NCI-H1694 (cell line): ENCODE data around the gene ASCC2.
A peak's percentile ranks its signal among the peaks of the same experiment; 100 is the strongest.

ENCODE experiments used
- DNase-seq: peaks from one replicate; lab custom pipeline; 2025; lab: John Stamatoyannopoulos, UW

The ASCC2 gene

GRCh38 chr22:29786031-29786430, 52.0 kb downstream of the ASCC2 start:
- DNase-seq, result no peak

GRCh38 chr22:29784451-29785361, 53.4 kb downstream of the ASCC2 start:
- DNase-seq, result no peak

GRCh38 chr22:29782061-29782845, 55.8 kb downstream of the ASCC2 start:
- no peak for DNase-seq

- DNase-seq, result no peak
Measured at GRCh38 chr22:29780748-29781676, 57.1 kb downstream of the ASCC2 start.

- DNase-seq, result no peak
Measured at GRCh38 chr22:29780220-29780619, 57.9 kb downstream of the ASCC2 start.

GRCh38 chr22:29773233-29773632, 64.8 kb downstream of the ASCC2 start:
- DNase-seq, result no peak

- peak; percentile 34 for DNase-seq
Measured at GRCh38 chr22:29772170-29772641, 65.9 kb downstream of the ASCC2 start.

GRCh38 chr22:29769723-29770321, 68.3 kb downstream of the ASCC2 start:
- DNase-seq, result no peak

GRCh38 chr22:29768052-29768693, 69.9 kb downstream of the ASCC2 start:
- no peak for DNase-seq

- DNase-seq, result peak; percentile 82
Measured at GRCh38 chr22:29767171-29768051, 70.7 kb downstream of the ASCC2 start, which contains the start of gene UQCR10. TSS of gene UQCR10 (plus strand) at chr22:29767369. CDS start at chr22:29767399, 30 bp downstream.

- DNase-seq, result peak; percentile 86
Measured at GRCh38 chr22:29766632-29767170, 71.4 kb downstream of the ASCC2 start, which contains the start of gene ZMAT5. TSS of gene ZMAT5 (minus strand) at chr22:29767007. CDS start at chr22:29748544, 18,463 bp downstream.

GRCh38 chr22:29765905-29766631, 72.0 kb downstream of the ASCC2 start:
- no peak for DNase-seq

- DNase-seq, result no peak
Measured at GRCh38 chr22:29762263-29762662, 75.8 kb downstream of the ASCC2 start.

- DNase-seq, result no peak
Measured at GRCh38 chr22:29758959-29759358, 79.1 kb downstream of the ASCC2 start.

- no peak for DNase-seq
Measured at GRCh38 chr22:29758068-29758622, 79.9 kb downstream of the ASCC2 start.

- no peak for DNase-seq
Measured at GRCh38 chr22:29757096-29757495, 81.0 kb downstream of the ASCC2 start.

- no peak for DNase-seq
Measured at GRCh38 chr22:29756341-29756740, 81.7 kb downstream of the ASCC2 start.

GRCh38 chr22:29755889-29756288, 82.2 kb downstream of the ASCC2 start:
- DNase-seq, result no peak
